AG04449 (cell line): ENCODE results near the gene LARGE1.

Experiments
- CTCF ChIA-PET: fragments of 350-600 bp; formaldehyde crosslinking; extraction: SDS; loops from one replicate; lab custom pipeline; 2021; ENCODE audit warnings: antibody characterized with exemption; lab: Yijun Ruan, JAX
- POLR2A ChIA-PET: fragments of 400-600, 350-600 bp; formaldehyde crosslinking; extraction: SDS; loops from one replicate; lab custom pipeline; 2020; ENCODE audit warnings: antibody characterized with exemption, inconsistent platforms; lab: Yijun Ruan, JAX
- DNase-seq: peaks from one replicate; pipeline ENCODE4 v3.0.0-alpha.2; 2010; ENCODE audit warnings: low read depth, low spot score
- H3K4me3 ChIP-seq: 2 replicates; pipeline ENCODE4 v1.5.1; 2011; ENCODE audit warnings: low read depth, mild to moderate bottlenecking, control low read depth, low read length
- CTCF ChIP-seq: IDR thresholded peaks from one replicate; pipeline ENCODE4 v1.5.1; 2011; ENCODE audit warnings: mild to moderate bottlenecking, moderate library complexity, low read length, control low read depth, inconsistent platforms; ENCODE audit not compliant: insufficient read depth; ENCODE audit errors: missing control alignments

The LARGE1 gene

GRCh38 chr22:33400061-33400840, 520.0 kb downstream of the LARGE1 start:
- TF ChIP-seq CTCF, result no peak
- DNase-seq, result no peak
- H3K4me3 ChIP-seq, result no peak overlapping the region
- ChIA-PET CTCF (no interaction called here), POLR2A (no interaction called here)

GRCh38 chr22:33397381-33397907, 522.8 kb downstream of the LARGE1 start:
- no peak for TF ChIP-seq CTCF
- ChIA-PET CTCF (no interaction called here), POLR2A (no interaction called here)
- H3K4me3 ChIP-seq, result no peak overlapping the region
- DNase-seq, result no peak

DNA sequence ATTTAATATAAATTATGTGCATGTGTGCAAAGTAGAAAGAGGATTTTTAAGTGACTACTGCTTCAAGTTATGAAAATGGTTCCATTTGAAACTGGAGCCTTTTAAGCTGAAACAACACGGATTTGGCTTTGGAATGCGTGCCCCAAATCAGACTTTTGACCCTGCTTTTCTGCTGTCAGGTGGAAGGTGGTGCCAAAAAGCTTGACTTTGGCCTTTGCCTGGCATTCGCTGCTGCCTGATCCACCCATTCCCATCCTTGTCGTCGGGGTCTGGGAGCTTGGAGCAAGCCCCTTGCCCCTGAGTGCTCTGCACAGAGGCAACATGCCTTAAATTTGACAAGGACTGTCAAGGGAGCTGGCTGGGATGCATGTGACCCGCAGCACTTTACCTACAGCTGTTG, 526.8 kb downstream of the LARGE1 start:
- TF ChIP-seq CTCF, result no peak
- POLR2A ChIA-PET, result no interaction called here

DNA sequence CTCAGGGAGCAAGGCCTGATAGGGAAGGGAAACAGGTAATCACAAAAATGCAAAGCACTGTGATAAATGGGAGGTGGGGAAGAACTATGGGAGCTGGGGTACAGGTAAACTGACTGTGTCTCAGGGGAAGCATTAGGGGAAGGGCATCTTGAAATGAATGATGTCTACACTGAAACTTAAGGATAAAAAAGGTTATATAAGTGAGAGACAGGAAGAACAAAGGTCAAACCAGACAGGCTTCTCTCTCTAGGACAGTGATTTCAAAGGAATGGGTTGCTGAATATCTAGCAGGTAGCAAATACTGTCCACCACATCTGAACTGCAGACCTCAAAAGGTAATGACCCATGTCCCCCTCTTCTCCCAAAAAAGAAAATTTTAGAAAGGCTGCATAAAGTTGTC, 529.0 kb downstream of the LARGE1 start:
- no peak for DNase-seq
- TF ChIP-seq CTCF, result no peak
- H3K4me3 ChIP-seq, result no peak overlapping the region
- CTCF ChIA-PET, result interaction anchor here (0.6 kb wide), 1 partner anchor 250 kb away, joined by 3 read pairs; no protein-coding TSS in a partner anchor
- POLR2A ChIA-PET, result no interaction called here

More for the DNA sequence above, 526.8 kb downstream of the LARGE1 start:
- CTCF ChIA-PET, result no interaction called here
- H3K4me3 ChIP-seq, result no peak overlapping the region
- no peak for DNase-seq

DNA sequence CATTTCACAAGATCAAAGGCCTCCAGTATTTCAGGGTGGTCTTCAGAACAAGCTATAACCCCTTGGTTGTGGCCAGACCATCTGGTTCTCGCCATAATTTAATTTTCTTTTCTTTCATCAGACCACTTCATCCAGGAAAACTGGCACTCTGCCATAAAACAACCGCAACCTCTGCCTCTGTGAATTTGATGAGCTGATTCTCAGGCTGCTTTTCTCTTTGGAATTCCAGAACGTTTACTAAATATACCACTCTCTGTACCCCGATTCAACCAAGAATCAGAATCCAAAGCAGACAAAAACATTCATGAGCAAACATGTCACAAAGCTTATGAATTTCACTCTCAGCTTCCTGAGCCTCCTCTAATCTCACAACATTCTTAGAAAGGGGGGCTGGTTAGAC, 530.3 kb downstream of the LARGE1 start:
- POLR2A ChIA-PET, result no interaction called here
- CTCF ChIA-PET, result interaction anchor here (1.4 kb wide), 1 partner anchor 87 kb away, joined by 3 read pairs; no protein-coding TSS in a partner anchor
- no peak overlapping the region for H3K4me3 ChIP-seq
- peak; percentile 24 for DNase-seq
- TF ChIP-seq CTCF, result no peak

GRCh38 chr22:33386270-33386669, 534.0 kb downstream of the LARGE1 start:
- TF ChIP-seq CTCF, result no peak
- CTCF ChIA-PET, result interaction anchor here (0.7 kb wide), 1 partner anchor 11 kb away, joined by 3 read pairs; no protein-coding TSS in a partner anchor
- no peak overlapping the region for H3K4me3 ChIP-seq
- POLR2A ChIA-PET, result no interaction called here
- no peak for DNase-seq
